Smooth muscle cell (in vitro differentiated cells): ENCODE data around the gene CSF1. TPM values are rescaled to one million over a fixed set of nuclear protein-coding genes. Genes with fewer than 3 reads are reported as not detected.
A peak's percentile ranks its signal among the peaks of the same experiment; 100 is the strongest.
"Not testable (repeated sequence)": the region's sequence is repeated elsewhere in the genome, so short reads cannot be mapped to it uniquely, and the experiment has no call there.

Experiments
- DNase-seq: peaks from one replicate; lab custom pipeline; 2025; ENCODE audit not compliant: unreplicated experiment; lab: John Stamatoyannopoulos, UW
- H2AFZ ChIP-seq: fragments of 200-600 bp; sonication (generic); 2 replicates; pipeline ENCODE4 v1.6.0; 2016; ENCODE audit warnings: antibody characterized with exemption, low read depth, mild to moderate bottlenecking
- H3F3A ChIP-seq: fragments of 200-600 bp; sonication (generic); 2 replicates; pipeline ENCODE4 v1.6.0; 2017; ENCODE audit warnings: antibody characterized with exemption, low read depth
- H3K27ac ChIP-seq: fragments of 200-600 bp; sonication (generic); 2 replicates; pipeline ENCODE4 v1.5.1; 2016; ENCODE audit warnings: low read depth, mild to moderate bottlenecking
- H3K27me3 ChIP-seq: fragments of 200-600 bp; sonication (generic); 2 replicates; pipeline ENCODE4 v1.6.1; 2016; ENCODE audit warnings: low read depth, mild to moderate bottlenecking
- H3K36me3 ChIP-seq: fragments of 200-600 bp; sonication (generic); 2 replicates; pipeline ENCODE4 v1.5.1; 2016; ENCODE audit warnings: low read depth
- H3K4me1 ChIP-seq: fragments of 200-600 bp; sonication (generic); 2 replicates; pipeline ENCODE4 v1.5.1; 2016; ENCODE audit warnings: low read depth
- H3K4me2 ChIP-seq: fragments of 200-600 bp; sonication (generic); 2 replicates; pipeline ENCODE4 v1.6.0; 2016; ENCODE audit warnings: mild to moderate bottlenecking
- H3K4me3 ChIP-seq: fragments of 200-600 bp; sonication (generic); 2 replicates; pipeline ENCODE4 v1.5.1; 2016; ENCODE audit warnings: mild to moderate bottlenecking
- H3K79me2 ChIP-seq: fragments of 200-600 bp; sonication (generic); 2 replicates; pipeline ENCODE4 v1.6.0; 2016; ENCODE audit warnings: low read depth, mild to moderate bottlenecking
- H3K9ac ChIP-seq: fragments of 200-600 bp; sonication (generic); 2 replicates; pipeline ENCODE4 v1.6.0; 2016; ENCODE audit warnings: low read depth
- H3K9me3 ChIP-seq: fragments of 200-600 bp; sonication (generic); replicated peaks from 2 replicates; pipeline ENCODE4 v1.5.1; 2016; ENCODE audit warnings: low read depth
- H4K20me1 ChIP-seq: fragments of 200-600 bp; sonication (generic); 2 replicates; pipeline ENCODE4 v1.6.0; 2016; ENCODE audit warnings: low read depth
- CTCF ChIP-seq: fragments of 200-600 bp; sonication (generic); IDR thresholded peaks from 2 replicates; pipeline ENCODE4 v1.5.1; 2017; ENCODE audit warnings: borderline replicate concordance, mild to moderate bottlenecking, antibody characterized with exemption; ENCODE audit not compliant: insufficient read depth, poor library complexity, severe bottlenecking
- WGBS: methylation state at CpG from one replicate; pipeline ENCODE4 v1.1.7; 2016; ENCODE audit warnings: low lambda C conversion rate; 5-methylcytosine and 5-hydroxymethylcytosine counted together
- polyA plus RNA-seq: library from polyadenylated mRNA; unstranded; fragments of >200 nt; fragmentation: Nextera tagmentation; extraction: Ambion mirVana; gene quantifications from 2 replicates; pipeline ENCODE4 v1.2.1, GENCODE V29; 2016
- total RNA-seq: library from RNA; depleted of rRNA; stranded (reverse); fragments of >200 nt; gene quantifications from 2 replicates; pipeline ENCODE4 v1.2.3, GENCODE V29; 2014

The CSF1 gene
- total and polyA plus RNA-seq, 2 experiments from 2014 or later = 22.4 to 30.9 TPM

DNA sequence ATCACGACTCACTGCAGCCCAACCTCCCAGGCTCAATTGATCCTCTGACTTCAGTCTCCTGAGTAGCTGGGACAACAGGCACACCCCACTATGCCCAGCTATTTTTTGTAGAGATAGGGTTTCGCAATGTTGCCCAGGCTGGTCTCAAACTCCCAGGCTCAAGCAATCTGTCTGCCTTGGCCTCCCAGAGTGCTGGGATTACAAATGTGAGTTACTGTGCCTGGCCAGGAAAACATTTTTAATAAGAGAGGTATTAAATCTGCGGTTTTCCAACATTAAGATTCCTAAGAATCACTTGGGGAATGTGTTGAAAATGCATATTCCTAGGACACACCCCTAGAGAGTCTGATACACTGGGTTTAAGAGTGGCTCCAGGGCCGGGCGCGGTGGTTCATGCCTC is 8.7 kb downstream of the CSF1 start:
- no peak for DNase-seq
- no peaks in the 10 kb centered on the region for H3K36me3 ChIP-seq
- H3K27ac ChIP-seq = no peak overlapping the region
- peaks cover 14% of the 10 kb centered on the region for H3K79me2 ChIP-seq
- no peaks in the 10 kb centered on the region for H3K9me3 ChIP-seq
- H3K4me3 ChIP-seq = no peak overlapping the region
- H3K27me3 ChIP-seq = no peaks in the 10 kb centered on the region
- 88% methylated on average over 6 of the region's 6 CpGs for WGBS
- no peaks in the 10 kb centered on the region for H3F3A ChIP-seq
- H3K9ac ChIP-seq = no peak overlapping the region
- peaks cover 31% of the 10 kb centered on the region for H4K20me1 ChIP-seq
- no peak overlapping the region for H2AFZ ChIP-seq
- TF ChIP-seq CTCF = no peak
- no peaks in the 10 kb centered on the region for H3K4me1 ChIP-seq
- H3K4me2 ChIP-seq = no peak overlapping the region

DNA sequence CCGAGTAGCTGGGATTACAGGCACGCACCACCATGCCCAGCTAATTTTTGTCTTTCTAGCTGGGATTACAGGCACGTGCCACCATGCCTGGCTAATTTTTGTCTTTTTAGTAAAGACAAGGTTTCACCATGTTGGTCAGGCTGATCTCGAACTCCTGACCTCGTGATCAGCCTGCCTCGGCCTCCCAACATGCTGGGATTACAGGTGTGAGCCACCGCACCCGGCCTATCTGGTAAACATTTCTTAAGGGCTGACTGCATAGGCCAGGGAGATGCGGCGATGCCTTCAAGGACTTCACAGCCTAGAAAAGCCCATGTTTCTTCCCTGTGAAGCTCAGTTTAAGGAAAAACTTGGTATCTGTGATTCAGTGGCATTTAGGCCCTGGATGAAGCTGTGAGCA is 9.7 kb downstream of the CSF1 start:
- H4K20me1 ChIP-seq = peaks cover 20% of the 10 kb centered on the region
- H3F3A ChIP-seq, H3K4me2 ChIP-seq, H3K9ac ChIP-seq, H3K27me3 ChIP-seq, H3K36me3 ChIP-seq, H3K27ac ChIP-seq, DNase-seq, H3K4me1 ChIP-seq, H3K79me2 ChIP-seq, H3K9me3 ChIP-seq, H2AFZ ChIP-seq, H3K4me3 ChIP-seq: not testable (repeated sequence)
- 98% methylated on average over 10 of the region's 10 CpGs for whole genome bisulfite sequencing

DNA sequence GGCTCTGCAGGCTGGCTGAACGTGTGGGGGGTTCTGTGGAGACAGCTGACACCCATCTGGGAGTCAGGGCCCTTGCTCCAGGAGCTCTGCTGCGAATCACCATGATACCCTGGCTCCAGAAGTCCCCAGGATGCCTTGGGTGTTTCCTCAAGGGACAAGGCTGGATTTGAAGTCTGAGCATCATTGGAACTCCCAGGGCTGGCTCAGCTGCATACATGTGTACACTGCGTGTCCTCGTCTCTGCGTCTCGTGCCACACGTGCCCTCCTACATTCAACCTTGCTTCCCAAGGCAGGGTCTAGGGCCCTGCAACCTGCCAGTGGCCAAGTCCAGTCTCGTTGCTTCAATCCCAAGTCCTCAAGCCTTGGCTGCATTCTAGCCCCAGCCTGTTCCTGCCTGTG is 11.7 kb downstream of the CSF1 start:
- Histone ChIP-seq H3K4me1 (no peaks in the 10 kb centered on the region), H3K27me3 (no peaks in the 10 kb centered on the region), H3K79me2 (no peaks in the 10 kb centered on the region), H3K36me3 (no peaks in the 10 kb centered on the region), H3K9me3 (no peaks in the 10 kb centered on the region), H3F3A (no peaks in the 10 kb centered on the region), H2AFZ (no peak overlapping the region), H3K4me2 (no peak overlapping the region), H3K27ac (no peak overlapping the region), H4K20me1 (peaks cover under 1% of the 10 kb centered on the region), H3K9ac (no peak overlapping the region), H3K4me3 (no peak overlapping the region)
- no peak for TF ChIP-seq CTCF
- whole genome bisulfite sequencing = 98% methylated on average over 8 of the region's 8 CpGs
- no peak for DNase-seq

GRCh38 chr1:109923131-109923945 is 12.7 kb downstream of the CSF1 start:
- TF ChIP-seq CTCF = peak; percentile 33
- Histone ChIP-seq H2AFZ (no peak overlapping the region), H3K9me3 (no peaks in the 10 kb centered on the region), H3K27me3 (no peaks in the 10 kb centered on the region), H3K4me2 (no peak overlapping the region), H3K27ac (no peak overlapping the region), H3K4me3 (no peak overlapping the region), H3K9ac (no peak overlapping the region), H3F3A (no peaks in the 10 kb centered on the region), H3K79me2 (no peaks in the 10 kb centered on the region), H3K36me3 (no peaks in the 10 kb centered on the region), H3K4me1 (no peaks in the 10 kb centered on the region), H4K20me1 (no peaks in the 10 kb centered on the region)
- no peak for DNase-seq
- 83% methylated on average over 17 of the region's 17 CpGs for WGBS
